Measurements from ENCODE around the gene OR52D1. TPM values are rescaled to one million over a fixed set of nuclear protein-coding genes. Genes with fewer than 3 reads are reported as not detected.

The OR52D1 gene
- total RNA-seq, 1 donor from 2014 or later: not detected

DNA sequence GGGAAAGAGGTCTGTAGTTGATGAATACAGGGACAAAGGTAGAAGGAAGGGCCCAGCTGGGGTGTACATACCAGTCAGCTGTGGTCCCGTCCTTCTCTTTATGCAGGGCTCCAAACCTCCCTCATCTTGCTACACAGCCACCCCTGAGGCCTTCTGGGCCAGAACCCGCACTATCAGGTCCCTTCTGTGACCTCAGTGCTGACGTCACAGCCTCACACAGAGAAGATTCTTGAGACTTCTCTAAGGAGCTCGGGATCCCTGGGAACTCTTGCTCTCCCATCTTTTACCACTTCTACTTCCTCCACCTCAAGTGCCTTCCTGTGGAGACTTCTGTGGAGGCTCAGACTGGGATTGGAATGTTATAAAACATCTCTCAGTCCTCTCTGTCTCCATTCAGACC lies 21.3 kb downstream of the OR52D1 start, which contains the start of gene UBQLN3:
Gene UBQLN3, minus strand, starts transcription at position 155 of the 400 bp plus-strand sequence. CDS start 399 bp downstream, outside the sequence.
- no peak for DNase-seq (ENCODE audit: low read depth)

DNA sequence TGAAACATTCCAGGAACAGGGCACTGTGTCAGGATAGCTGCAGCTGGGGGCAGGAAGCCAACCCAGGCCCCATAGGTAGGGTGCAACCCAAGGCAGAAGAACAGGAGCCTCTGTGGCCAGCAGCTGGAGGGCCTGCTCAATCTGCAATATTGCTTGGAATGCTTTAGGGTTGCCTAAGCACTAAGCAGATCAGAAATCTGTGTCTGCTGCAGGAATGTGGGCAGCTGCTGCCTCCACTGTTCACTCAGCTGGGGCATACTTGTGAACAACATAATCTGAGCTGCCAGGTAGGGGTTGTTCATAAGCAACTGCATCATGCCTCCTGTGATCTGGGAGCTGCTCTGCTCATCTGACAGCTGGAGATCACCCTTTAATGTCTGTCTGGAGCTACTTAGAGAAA lies 26.4 kb downstream of the OR52D1 start:
- DNase-seq (ENCODE audit: low read depth): no peak

DNA sequence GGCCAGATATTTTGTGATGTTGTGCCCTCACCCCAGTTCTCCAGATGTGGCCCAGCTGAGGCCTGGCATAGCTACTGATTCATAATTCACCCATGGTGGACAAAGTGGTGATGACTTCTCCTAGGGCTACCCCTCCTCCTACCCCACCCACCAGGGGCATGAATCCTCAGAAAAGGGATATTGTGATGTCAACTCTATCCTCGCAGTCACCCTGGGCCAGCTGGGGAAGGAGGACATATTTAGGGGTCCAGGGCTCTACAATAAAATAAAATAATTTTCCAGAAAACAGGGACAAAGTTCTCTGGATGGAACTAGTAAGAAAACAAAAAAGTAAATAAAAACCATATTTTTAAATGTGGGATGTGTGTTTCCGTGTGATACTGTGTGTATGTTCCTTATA lies 28.1 kb downstream of the OR52D1 start, which contains the start of gene UBQLNL:
Gene UBQLNL, minus strand, starts transcription at position 101 of the 400 bp plus-strand sequence. CDS start 258 bp downstream, outside the sequence.
- no peak for DNase-seq (ENCODE audit: low read depth)

DNA sequence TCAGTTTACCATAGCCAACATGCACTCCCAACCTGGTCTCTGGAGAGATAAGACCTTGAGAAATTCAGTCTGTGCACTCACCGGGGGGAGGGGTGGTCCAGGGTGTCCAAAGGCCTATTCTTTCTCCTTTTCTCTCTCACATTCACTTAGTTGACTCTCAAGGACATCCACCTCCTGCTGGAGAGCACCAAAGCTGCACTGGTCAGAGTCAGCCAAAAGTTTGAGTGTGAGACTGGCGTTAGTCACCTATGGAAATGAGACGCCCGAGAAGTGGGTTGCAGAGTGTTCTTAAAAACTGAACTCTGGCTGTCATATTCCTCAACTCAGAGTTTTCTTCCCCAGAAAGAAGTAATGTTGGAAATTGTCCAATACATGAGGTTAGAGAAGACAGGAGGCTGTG lies 33.1 kb downstream of the OR52D1 start:
- DNase-seq (ENCODE audit: low read depth): no peak

DNA sequence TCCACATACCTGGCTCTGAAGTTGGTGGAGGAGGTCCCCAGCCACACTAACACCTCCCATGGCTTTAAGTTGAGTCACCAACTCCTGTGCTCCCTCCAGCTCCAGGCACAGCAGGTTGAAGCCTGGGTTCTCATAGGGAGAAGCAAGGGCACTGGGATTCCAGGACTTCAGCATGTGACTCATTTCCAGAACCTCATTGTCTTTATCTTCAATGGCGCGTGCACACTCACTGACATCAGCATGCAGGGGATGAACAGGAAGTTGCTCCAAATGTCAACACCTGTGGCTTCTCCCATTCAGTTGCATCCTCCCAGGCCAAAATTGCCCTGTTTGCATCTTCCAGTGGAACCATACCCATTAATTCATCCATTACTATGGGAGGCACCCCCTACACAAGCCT lies 33.8 kb downstream of the OR52D1 start:
- DNase-seq (ENCODE audit: low read depth): no peak

DNA sequence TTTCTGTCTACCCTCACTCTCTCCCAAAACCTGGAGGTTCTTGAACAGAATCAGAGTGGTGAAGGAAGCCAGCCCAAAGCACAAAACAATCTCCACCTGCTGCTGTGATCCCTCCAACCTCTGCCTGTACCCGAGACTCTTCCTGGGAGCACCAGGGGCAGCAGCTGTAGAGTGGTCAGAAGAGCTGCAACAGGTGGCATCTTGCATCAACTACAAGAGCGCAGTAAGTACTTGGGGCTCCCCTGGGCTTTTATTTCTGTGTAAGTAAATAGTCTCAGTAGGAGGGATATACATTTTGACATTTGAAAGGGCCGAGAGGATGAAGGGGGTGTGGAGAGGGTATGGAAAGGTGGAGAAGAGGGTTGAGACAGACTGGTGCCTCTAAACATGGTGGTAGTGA lies 36.3 kb downstream of the OR52D1 start:
- peak; percentile 59 for DNase-seq (ENCODE audit: low read depth)

DNA sequence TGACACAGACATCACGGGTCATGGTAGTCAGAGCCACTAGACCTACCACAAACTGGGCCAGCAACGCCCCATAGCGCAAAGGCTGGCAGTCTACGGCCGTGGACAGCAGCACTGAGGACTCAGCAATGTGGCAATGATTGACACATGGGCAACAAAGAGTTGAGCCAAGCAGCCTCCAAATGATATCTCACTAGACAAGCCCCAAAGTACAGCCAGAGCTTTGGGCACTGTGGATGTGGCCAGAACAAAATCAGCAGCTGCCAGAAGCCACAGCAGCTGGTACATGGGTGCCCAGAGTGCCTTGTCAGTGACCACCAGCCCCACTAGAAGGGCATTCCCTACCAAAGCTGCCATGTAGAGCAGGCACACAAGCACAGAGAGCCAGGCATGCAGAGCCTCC lies 39.2 kb downstream of the OR52D1 start:
- DNase-seq (ENCODE audit: low read depth): peak; percentile 58

DNA sequence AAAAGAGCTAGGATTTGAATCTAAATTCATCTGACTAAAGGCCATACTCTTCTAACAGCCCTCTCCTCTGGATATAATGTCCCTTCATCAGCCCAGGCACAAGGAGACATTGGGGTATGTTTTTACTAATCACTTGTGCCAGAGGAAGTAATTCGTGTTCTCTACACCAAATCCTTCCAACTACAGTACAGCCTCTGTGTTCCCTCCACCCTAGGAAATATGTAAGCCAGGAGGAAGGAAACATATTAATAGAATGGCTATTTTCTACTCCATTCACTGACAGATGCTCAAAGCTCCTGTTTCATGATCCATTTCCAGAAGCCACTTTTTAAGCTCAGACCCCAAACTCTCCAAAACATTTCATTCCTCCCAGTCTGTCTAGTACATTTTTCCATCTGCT lies 40.0 kb downstream of the OR52D1 start:
- no peak for DNase-seq (ENCODE audit: low read depth)

DNA sequence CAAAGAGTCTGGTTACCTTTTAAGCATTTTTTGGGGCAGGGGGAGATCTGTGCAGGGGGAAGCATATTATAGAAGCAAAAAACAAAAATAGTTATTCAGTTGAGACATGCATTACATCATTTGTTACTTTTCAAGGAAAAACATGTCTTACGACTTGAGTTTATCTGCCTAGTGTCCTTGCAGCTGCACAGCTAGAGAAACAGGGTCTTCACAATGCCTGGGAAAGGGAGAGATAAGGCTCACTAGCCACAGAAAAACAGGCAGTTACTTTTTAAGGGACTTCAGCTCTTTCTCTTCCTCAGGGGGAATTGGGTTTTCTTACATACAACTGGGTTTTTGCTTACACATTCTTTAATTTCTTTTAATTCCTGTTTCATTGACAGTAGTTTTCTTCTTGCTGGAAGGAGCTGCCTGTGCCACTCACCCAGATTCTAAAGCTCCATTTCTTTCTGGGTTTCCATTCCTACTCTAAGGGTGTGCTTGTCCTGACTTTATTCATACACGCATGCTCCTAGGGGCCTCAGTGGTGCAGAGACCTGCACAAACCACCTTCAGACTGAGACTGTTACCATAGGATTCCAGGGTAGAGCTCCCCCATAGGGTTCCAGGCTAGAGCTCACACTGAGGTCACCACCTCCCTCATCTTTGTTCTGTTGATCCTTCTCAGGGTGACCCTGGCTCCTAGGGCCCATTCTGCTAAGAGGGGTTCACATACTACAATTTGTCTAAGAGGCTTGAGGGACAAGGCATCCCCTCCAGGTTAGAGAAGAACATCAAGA lies 42.8 kb downstream of the OR52D1 start:
- DNase-seq (ENCODE audit: low read depth): no peak

DNA sequence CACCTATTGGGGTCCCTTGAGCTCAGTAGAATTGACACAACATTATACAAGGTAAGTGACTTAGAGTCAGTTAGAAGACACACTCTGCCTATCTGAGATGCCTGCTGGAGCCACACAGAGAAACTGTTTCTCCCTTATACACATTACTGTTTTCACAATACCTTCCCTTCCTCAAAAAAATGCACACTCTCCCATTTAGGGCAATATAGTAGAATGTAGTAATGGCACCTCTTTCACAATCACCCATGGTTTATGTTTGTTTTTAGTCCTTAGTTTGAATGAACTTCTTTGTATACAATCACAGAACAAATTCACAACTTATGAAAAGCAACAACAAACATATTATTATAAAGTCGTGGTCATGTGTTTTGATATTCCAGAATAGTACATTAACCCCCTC lies 45.6 kb downstream of the OR52D1 start:
- no peak for DNase-seq (ENCODE audit: low read depth)

DNA sequence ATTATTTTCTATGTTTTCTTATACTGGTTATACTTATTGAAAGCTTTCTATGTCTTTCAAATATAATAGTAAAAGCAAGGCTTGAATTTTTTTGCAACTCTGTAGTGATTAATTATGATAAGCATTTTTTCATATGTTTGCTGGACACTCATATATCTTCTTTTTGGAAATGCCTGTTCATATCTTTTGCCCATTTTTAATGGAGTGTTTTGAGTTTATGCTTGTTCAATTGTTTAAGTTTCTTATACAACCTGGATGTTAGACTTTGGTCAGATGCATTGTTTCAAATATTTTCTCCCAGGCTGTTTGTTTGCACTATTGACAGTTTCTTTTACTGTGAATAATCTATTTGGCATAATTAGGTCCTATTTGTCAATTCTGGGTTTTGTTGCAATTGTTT lies 48.0 kb downstream of the OR52D1 start:
- DNase-seq (ENCODE audit: low read depth): no peak

Other genes starting within 250 kb of the OR52D1 start
- gene HBG1, start 238.8 kb upstream of the OR52D1 start, total RNA-seq: not detected in 2 replicates
- not detected in 2 replicates for gene HBG2, start 233.9 kb upstream of the OR52D1 start, total RNA-seq
- not detected in 2 replicates for gene HBE1, start 218.7 kb upstream of the OR52D1 start, total RNA-seq
- gene OR51B4, start 186.7 kb upstream of the OR52D1 start, total RNA-seq: not detected in 2 replicates
- gene OR51B2, start 164.4 kb upstream of the OR52D1 start, total RNA-seq: 0.80 TPM in 1 of 2 replicates, not detected in the other
- 0.21 and 0.29 TPM in 2 replicates for gene OR51B5, start 145.2 kb upstream of the OR52D1 start, total RNA-seq
- not detected in 2 replicates for gene OR51B6, start 137.2 kb upstream of the OR52D1 start, total RNA-seq
- not detected in 2 replicates for gene OR51M1, start 104.9 kb upstream of the OR52D1 start, total RNA-seq
- gene OR51Q1, start 66.6 kb upstream of the OR52D1 start, total RNA-seq: not detected in 2 replicates
- not detected in 2 replicates for gene OR51I1, start 47.2 kb upstream of the OR52D1 start, total RNA-seq
- not detected in 2 replicates for gene OR51I2, start 39.4 kb upstream of the OR52D1 start, total RNA-seq
- 0.05 and 0.16 TPM in 2 replicates for gene UBQLN3, start 21.3 kb downstream of the OR52D1 start, total RNA-seq
- 0.32 and 0.42 TPM in 2 replicates for gene UBQLNL, start 28.0 kb downstream of the OR52D1 start, total RNA-seq
- gene OR52H1, start 59.9 kb downstream of the OR52D1 start, total RNA-seq: not detected in 2 replicates
- gene OR52B6, start 92.2 kb downstream of the OR52D1 start, total RNA-seq: not detected in 2 replicates
- 0.31 and 0.40 TPM in 2 replicates for gene TRIM6, start 108.0 kb downstream of the OR52D1 start, total RNA-seq
- gene TRIM34, start 136.3 kb downstream of the OR52D1 start, total RNA-seq: 2.7 and 4.4 TPM in 2 replicates
- gene TRIM5, start 196.4 kb downstream of the OR52D1 start, total RNA-seq: 36.3 and 45.8 TPM in 2 replicates
- gene TRIM22, start 201.1 kb downstream of the OR52D1 start, total RNA-seq: 61.0 and 81.6 TPM in 2 replicates
- gene OR56B1, start 247.8 kb downstream of the OR52D1 start, total RNA-seq: not detected in 2 replicates

Measured in myocyte (in vitro differentiated cells).